GM21723 (cell line): ENCODE data around the gene SYTL1.
A peak's percentile ranks its signal among the peaks of the same experiment; 100 is the strongest.

ENCODE experiments used
- ATAC-seq: cut with Tn5 transposase; IDR thresholded peaks from one replicate; pipeline ENCODE4 v1.9.1; 2021; ENCODE audit warnings: mild to moderate bottlenecking, moderate library complexity; ENCODE audit not compliant: unreplicated experiment

SYTL1 gene

GRCh38 chr1:27345272-27345671, 3.5 kb downstream of the SYTL1 start:
- ATAC-seq = no peak

- ATAC-seq = no peak
These were observed 4.5 kb downstream of the SYTL1 start for GRCh38 chr1:27346357-27346756.

GRCh38 chr1:27346991-27347624, 5.3 kb downstream of the SYTL1 start:
- no peak for ATAC-seq

GRCh38 chr1:27348861-27349783, 7.3 kb downstream of the SYTL1 start:
- ATAC-seq = no peak

- no peak for ATAC-seq
These were observed 8.2 kb downstream of the SYTL1 start for GRCh38 chr1:27349784-27350662.

GRCh38 chr1:27350663-27351540, 9.1 kb downstream of the SYTL1 start:
- ATAC-seq = no peak

GRCh38 chr1:27351541-27352107, 9.8 kb downstream of the SYTL1 start:
- ATAC-seq = no peak

- no peak for ATAC-seq
These were observed 11.3 kb downstream of the SYTL1 start for GRCh38 chr1:27353166-27353565.

- ATAC-seq = no peak
These were observed 11.8 kb downstream of the SYTL1 start for GRCh38 chr1:27353629-27354028.

- no peak for ATAC-seq
These were observed 13.9 kb downstream of the SYTL1 start for GRCh38 chr1:27355683-27356082.

- ATAC-seq = no peak
These were observed 14.4 kb downstream of the SYTL1 start for GRCh38 chr1:27356277-27356618.

GRCh38 chr1:27356619-27357280, 14.9 kb downstream of the SYTL1 start:
- ATAC-seq = no peak

GRCh38 chr1:27357281-27358037, 15.6 kb downstream of the SYTL1 start:
- ATAC-seq = peak; percentile 59

- no peak for ATAC-seq
These were observed 16.5 kb downstream of the SYTL1 start for GRCh38 chr1:27358038-27358927.

- no peak for ATAC-seq
These were observed 17.1 kb downstream of the SYTL1 start for GRCh38 chr1:27358928-27359313.

GRCh38 chr1:27359822-27360158, 18.0 kb downstream of the SYTL1 start:
- ATAC-seq = no peak

- ATAC-seq = no peak
These were observed 18.6 kb downstream of the SYTL1 start for GRCh38 chr1:27360159-27361043.
